Cerebellar cortex (tissue), 1 donor: ENCODE results near the gene FRS3.

Source experiments
- DNase-seq: peaks from one replicate; pipeline ENCODE4 v3.0.0-alpha.2; 2015; ENCODE audit warnings: low spot score

FRS3 gene

GRCh38 chr6:41791305-41791704 is 11.6 kb upstream of the FRS3 start:
- no peak for DNase-seq

DNA sequence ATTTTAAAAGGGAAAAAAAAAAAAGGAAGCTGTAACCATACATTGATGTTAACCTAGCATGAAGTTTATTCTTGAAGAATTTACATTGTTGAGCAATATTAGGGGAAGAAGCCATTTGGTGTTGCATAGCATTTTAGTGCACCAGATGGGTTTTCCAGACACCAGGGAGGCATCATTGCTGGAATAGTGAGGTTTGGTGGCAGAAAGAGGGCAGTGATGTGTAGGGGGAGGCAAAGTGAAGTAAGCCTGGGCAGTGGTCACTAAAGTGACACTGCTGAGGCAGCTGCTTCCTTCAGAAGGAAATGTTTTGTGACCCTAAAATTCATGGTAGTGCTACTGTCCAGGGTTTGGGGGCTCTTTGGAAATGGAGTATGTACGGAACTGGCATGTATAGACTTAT is 10.3 kb upstream of the FRS3 start:
- no peak for DNase-seq

GRCh38 chr6:41789390-41789724 is 9.7 kb upstream of the FRS3 start:
- DNase-seq = no peak

GRCh38 chr6:41787219-41787917 is 7.7 kb upstream of the FRS3 start, which contains the start of gene TOMM6:
Gene TOMM6 (plus strand): TSS chr6:41787694. CDS start chr6:41787698, 4 bp downstream.
- DNase-seq = peak; percentile 93

GRCh38 chr6:41786451-41787218 is 6.9 kb upstream of the FRS3 start:
- DNase-seq = peak; percentile 79

DNA sequence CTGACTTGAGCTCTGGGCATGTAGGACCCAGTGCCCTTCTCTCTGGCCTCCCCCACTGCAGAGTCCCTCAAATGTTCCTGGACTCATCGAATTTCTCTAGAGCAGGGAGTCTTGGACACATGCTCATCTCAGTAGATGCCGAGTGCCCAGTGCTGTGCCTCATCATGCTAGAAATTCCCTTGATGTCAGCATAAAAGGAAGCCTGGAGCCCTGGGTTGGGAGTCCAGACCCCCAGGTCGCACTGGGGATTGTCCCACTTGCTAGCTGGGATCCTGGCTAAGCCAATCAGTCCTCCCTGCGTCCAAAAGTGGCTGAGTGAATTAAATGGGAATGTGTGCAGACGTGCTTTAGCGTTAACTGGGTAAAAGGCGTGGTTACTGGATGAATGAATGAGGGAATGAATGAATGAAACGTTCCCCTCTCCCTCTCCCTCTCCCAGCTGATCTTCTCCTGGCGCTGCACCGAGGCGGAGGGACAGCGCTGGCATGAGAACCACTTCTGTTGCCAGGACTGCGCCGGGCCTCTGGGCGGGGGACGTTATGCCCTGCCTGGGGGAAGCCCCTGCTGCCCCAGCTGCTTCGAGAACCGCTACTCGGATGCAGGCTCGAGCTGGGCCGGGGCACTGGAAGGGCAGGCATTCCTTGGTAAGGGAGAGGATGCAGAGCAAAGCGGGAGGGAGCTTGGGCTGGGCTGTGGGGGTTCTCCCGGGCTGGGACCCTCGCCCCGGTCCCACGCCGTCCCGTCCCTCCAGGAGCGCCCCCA is 6.2 kb upstream of the FRS3 start:
- DNase-seq = peak; percentile 51

GRCh38 chr6:41785254-41785653 is 5.6 kb upstream of the FRS3 start:
- DNase-seq = no peak

DNA sequence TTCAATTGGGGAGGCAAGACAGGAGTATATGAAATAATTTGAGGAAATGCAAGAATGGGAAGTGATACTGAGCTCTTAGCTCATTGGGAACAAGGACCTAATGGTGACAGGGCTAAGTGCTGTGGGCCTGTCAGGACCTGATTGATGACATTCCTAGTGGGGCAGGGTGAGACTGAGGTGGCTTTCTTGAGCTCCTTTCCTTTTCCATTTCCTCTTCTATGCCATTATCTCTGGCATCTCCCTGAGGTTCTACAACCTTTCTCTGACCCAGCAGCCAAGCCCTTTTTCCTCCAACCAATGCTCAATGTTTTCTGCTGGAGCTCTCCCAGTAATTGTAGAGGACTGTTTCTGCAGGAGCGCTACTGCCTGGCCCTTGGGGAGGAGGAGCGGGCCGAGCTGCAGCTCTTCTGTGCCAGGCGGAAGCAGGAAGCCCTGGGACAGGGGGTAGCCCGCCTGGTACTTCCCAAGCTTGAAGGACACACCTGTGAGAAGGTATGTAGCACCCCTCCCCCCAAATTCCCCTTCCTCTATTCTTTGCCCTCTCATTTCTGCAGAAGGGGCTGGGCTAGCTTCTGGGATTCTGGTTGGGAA is 5.0 kb upstream of the FRS3 start:
- no peak for DNase-seq

GRCh38 chr6:41783106-41783780 is 3.5 kb upstream of the FRS3 start:
- DNase-seq = no peak

GRCh38 chr6:41781366-41781730 is 1.6 kb upstream of the FRS3 start:
- no peak for DNase-seq

- peak; percentile 53 for DNase-seq
Measured at GRCh38 chr6:41780551-41781365, 1.1 kb upstream of the FRS3 start, which contains the start of gene PRICKLE4. Gene PRICKLE4 (plus strand): TSS chr6:41780782. CDS start chr6:41783474, 2,692 bp downstream.

DNA sequence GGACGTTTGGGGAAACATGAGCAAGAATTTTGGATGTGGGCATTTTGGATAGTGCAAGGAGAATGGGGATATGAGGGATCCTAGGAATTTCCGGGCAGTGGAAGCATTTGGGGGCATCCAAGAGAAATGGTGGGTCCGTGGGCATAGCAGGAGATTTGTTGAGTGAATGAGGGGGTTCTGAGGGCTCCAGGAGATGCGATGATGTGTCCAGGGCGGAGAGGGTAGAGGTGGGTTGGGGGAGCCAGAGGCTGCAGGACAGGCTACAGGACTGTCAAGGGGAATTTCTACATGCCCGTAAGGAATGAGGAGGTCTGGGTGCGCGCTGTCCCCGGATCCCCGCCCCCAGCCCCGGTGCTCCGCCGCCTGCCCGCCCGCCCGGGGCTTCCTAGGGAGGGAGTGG is 364 bp downstream of the FRS3 start:
- no peak for DNase-seq

- DNase-seq = no peak
Measured at GRCh38 chr6:41778895-41779294, 805 bp downstream of the FRS3 start.

- no peak for DNase-seq
Measured at GRCh38 chr6:41777551-41778285, 2.0 kb downstream of the FRS3 start.

GRCh38 chr6:41775293-41775882 is 4.3 kb downstream of the FRS3 start:
- no peak for DNase-seq

DNA sequence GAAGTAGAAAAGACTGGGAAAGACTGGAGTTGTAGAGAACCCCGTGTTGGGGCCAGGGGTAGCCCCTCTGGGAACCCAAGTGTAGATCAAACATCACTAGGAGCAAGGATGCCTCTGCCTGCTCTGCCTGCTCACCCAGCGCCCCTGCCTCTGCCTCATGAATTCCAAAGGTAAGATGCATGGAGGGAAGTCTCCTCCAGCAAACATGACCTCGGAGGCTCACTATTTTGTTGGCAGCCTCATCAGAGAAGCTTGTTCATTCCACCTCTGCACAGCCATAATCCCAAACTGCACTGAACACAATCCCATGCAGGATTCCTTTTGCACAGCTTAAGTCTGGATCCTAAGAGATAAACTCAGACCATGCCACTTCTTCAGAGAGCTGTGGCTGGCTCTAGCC is 4.9 kb downstream of the FRS3 start:
- DNase-seq = no peak

DNA sequence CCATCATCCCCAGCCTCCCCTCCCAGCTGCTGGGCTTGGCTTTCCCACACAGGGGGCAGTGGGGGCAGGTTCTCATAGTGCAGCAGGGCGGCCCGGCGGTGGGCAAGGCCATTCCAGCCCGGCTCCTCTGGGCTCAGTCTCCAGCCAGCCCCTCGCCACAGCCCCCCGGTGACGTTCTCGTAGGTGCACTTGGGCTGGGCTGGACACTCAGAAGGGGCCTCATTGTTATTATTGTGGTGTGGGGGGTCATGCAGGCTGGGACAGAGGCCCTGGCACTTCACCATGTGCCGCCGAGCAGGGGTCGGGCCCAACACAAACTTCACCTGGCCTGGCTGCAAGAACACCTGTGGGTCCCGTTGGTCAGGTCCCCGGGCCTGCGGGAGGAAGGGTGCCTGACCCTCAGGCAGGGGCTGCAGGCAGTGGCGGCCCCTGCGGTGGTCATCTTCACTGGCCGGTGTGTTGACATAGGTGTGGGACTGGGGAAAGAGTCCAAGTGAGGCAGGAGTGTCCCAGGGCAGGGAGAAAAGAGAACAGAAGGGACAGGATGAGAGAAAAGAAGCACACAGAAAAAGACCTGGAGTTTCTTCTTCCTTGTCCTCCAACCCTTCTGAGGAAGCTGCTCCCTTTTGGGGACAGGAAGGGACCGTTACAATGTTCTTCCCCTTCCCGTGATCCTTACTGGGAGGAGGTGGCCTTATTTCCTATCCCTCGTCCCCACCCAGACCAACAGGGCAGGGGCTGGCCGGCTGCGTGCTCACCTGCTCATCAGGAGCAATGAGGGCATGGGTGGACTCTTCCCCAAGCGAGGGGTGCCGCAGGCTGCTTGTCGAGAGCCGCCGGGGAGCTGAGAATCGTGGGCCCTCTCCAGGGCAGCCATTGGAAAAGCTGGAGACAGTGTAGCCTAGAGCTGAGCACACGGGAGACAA is 8.4 kb downstream of the FRS3 start:
- no peak for DNase-seq

DNA sequence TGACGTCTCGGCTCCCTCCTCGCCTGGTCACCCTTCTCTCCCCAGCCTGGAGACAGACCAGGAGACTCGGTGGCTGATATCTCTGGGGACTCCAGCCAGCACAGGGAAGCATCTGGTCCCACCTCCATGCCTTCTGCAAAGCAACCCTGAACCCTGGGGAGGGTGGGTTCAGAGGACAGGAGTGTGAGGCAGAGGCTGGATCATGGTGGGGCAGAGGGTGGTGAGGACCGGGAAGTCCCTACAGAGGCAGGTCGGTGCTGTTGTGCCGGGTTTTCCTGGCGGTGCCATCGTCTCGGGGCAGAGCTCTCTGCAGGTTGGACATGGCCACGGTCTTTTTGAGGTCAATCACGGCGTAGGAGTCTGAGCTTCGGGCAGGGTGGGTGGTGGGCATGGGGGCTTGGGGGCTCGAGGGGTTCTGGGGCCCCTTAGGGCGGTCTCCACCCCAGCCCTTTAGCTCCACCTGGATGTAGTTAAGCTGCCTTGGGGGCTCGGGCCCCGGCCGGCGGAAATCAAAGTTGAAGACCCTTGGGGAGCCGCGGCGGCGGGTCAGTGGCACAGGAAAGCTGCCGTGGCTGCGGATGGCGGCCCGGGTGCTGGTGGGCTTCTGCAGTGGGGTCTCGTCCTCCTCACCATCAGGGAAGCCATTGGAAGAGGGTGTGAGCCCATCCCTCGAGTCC is 9.2 kb downstream of the FRS3 start:
- no peak for DNase-seq
